Activated CD8-positive, alpha-beta memory T cell treated with anti-CD3 and anti-CD28 coated beads, Interleukin-2, amount 50 U/mL, for 48 hours (primary cell): Measurements from ENCODE around the gene CEP112.

Experiments used
- DNase-seq: peaks from one replicate; pipeline ENCODE4 v3.0.0-alpha.2; 2020

Gene CEP112

DNA sequence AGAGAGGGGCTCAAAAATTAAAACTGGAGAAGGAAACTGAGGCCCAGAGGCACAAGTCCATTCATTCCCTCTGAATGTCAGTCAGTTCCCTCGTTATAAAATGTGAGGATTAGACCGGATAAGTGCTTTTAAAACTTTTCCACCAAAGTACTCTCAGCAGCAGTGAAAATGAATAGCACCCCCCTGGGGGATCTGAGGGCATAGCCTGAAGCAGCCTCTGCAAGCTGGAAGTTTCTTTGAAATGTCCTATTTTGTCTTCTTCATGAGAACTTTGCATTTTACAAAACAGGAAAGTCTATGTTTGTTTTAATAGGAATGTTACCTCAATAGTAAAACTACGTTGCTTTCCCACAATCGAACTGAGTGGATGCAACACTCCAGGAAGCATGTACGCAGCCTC lies 273.0 kb downstream of the CEP112 start:
- no peak for DNase-seq

GRCh38 chr17:65918500-65918899 lies 273.4 kb downstream of the CEP112 start:
- DNase-seq, result no peak

GRCh38 chr17:65917560-65917959 lies 274.4 kb downstream of the CEP112 start:
- no peak for DNase-seq

GRCh38 chr17:65916425-65916824 lies 275.5 kb downstream of the CEP112 start:
- no peak for DNase-seq

- DNase-seq, result no peak
These were observed 277.1 kb downstream of the CEP112 start for GRCh38 chr17:65914784-65915342.

GRCh38 chr17:65913326-65913850 lies 278.5 kb downstream of the CEP112 start:
- DNase-seq, result no peak

DNA sequence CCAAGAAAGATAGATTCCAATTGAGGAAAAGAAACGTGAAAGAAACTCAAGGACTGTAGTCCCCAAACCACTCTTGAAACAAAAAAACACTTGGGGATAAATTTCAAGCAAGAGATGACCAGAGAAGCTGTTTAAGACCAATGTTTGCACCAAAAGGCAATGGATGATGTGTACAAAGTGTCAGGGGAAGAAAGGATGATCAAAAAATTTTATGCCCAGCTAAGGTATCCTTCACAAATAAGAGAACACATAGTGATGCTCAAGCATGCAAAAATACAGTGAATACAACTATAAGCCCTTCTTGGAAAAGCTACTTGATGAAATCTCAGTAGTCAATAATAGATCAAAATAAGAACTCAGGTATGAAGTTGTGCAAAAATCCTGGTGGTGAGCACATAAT lies 281.1 kb downstream of the CEP112 start:
- no peak for DNase-seq

GRCh38 chr17:65902831-65903522 lies 289.0 kb downstream of the CEP112 start:
- no peak for DNase-seq

DNA sequence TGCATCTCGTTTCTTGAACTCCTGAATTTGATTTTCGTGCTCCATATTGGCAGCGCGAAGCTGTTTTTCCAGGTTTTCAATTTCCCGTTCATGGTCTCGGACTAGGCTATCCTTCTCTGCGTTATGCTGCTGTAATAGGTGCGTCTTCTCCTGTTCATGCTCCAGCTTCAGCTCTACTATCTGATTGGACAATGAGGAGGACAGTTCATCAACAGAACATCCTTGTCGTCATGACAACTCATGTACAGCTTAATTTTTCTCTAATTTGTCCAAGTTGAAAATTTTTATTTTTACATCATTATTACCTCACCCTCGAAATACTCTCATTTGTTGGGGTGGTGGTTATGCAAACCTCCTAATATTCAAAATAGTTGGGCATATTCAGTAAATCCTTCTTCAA lies 289.8 kb downstream of the CEP112 start:
- no peak for DNase-seq

GRCh38 chr17:65901394-65901793 lies 290.5 kb downstream of the CEP112 start:
- no peak for DNase-seq

DNA sequence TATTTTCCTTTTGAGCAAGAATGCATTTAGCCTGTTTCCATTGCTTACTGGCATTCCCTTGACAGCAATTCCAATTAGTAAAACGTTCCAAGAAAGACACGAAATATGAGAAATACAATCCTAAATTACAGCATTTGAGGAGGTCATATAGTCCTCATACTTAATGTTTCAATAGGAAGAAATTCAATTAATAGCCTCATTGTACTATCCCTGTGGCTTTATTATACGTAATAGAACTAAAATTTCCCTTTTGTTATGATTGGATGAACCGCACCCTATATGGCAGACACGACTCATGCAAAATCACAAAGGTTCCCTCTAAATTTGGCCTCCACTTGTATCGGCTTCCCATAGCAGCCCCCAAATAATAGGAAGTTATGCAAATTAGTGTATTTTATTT lies 291.7 kb downstream of the CEP112 start:
- DNase-seq, result no peak

- DNase-seq, result no peak
These were observed 293.3 kb downstream of the CEP112 start for GRCh38 chr17:65898651-65899050.

- DNase-seq, result no peak
These were observed 295.0 kb downstream of the CEP112 start for GRCh38 chr17:65896889-65897288.

- DNase-seq, result no peak
These were observed 296.0 kb downstream of the CEP112 start for GRCh38 chr17:65895969-65896368.

DNA sequence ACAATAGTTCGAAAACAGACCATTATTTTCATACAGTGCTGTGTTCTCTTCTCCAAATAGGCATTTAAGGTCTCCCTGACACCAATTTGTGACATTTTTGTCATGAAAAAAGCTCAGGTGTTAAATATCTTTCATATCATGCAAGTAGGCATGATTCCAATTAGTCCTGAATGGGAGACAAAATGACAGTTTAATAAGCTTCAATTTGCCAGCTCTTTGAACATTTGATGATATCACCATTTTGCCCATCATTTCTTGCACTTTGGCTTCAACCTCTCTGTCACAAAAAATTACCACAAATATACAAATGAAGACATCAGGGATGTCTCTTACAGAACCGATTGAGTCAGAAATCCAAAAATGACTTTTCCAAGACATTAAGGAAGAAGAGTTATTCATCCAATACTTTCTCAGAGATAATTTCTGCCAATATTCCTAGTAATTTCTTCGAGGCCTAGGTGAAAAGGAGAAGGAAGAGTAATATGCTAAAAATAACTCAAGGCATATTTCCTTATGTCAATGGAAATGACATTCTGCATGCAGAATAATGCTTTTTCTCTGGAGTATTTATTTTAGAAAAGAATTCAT lies 298.1 kb downstream of the CEP112 start:
- no peak for DNase-seq

GRCh38 chr17:65892912-65893377 lies 299.0 kb downstream of the CEP112 start:
- DNase-seq, result no peak

- no peak for DNase-seq
These were observed 300.6 kb downstream of the CEP112 start for GRCh38 chr17:65891231-65891735.

GRCh38 chr17:65888649-65889048 lies 303.3 kb downstream of the CEP112 start:
- DNase-seq, result no peak

- DNase-seq, result no peak
These were observed 305.4 kb downstream of the CEP112 start for GRCh38 chr17:65886315-65887245.

DNA sequence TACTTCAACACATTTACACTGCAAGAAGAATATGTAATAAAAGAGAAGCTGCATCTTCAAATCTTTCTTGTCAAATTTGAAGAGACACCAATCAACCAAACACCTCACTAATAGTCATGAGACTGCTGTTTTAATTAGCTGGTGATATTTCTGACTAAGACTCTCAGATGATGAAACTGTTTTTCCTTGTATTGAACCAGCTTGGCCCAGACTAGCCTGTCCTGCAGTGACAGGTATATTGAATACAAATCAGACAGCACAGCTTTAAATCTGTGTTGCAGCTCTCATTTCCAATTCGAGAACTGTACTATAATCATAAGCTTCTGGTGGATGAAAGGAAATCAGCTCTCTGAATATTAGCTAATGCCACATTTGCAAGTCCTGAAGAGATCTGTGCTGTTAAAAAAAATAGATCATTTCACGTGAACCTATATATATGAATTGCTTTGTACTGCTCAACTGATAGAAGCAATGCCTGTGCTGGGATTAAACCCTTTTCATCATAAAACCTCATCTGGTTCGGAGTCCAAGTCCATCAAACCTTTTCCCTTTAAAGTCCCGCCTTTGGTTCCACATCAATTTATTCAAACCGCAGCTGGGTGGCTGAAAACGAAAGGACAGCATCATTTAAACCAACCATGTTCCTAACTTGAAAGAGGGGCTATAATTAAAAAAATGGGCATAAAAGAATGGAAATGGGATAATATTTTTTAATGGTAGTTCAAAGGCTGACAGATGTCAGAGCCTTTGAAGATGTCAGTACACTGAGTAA lies 306.2 kb downstream of the CEP112 start:
- DNase-seq, result no peak

DNA sequence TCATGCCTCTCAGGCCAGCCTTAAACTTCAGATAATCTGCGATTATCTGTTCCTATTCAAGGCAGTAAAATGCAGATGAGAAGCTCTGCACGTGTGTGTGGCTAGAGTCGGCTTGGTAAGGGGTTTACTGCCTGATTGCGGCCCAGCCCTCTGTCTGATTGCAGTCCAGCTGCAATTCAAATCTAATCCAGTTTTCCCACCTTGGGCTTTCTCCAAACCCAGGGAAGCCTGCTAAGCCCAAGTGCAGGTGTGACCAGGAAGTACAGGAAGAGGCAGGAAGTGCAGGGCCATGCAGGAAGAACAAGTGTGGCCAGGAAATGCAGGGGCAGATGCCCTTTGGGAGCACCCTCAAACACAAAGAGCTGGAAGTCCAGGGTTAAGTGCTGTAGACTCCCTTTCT lies 314.9 kb downstream of the CEP112 start:
- no peak for DNase-seq

DNA sequence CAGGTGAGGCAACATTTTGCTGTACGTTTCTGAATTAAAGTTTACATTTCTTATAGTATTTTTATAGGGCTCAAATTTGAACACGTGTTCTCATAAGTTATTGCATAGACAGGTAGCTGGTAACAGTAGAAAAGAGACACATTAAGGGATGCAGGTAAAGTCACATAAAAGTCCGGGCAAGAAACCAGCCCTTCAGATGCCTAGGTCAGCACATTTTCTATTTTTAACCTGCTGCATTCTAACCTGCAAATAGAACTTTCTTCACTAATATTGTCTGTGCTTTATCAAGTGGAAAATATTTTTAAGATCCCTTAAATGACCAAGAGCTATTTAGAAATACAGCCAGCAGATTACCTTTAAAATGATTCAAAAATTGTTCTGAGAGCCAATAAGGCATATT lies 323.1 kb downstream of the CEP112 start:
- DNase-seq, result no peak
